HL-60 (cell line): ENCODE data around the gene RPL10.
A peak's percentile ranks its signal among the peaks of the same experiment; 100 is the strongest.

Experiments used
- DNase-seq, 2 experiments: peaks; one replicate each; pipeline ENCODE4 v3.0.0-alpha.2; 2010 to 2020; ENCODE audit warnings: low read depth in 1 of 2, low spot score in 1 of 2
- H3K27ac ChIP-seq: fragments of 250-450 bp; sonication (Bioruptor Pico); replicated peaks from 2 replicates; pipeline ENCODE4 v1.5.1; 2020; ENCODE audit warnings: mild to moderate bottlenecking, moderate library complexity
- H3K27me3 ChIP-seq: fragments of 250-450 bp; sonication (Bioruptor Pico); 2 replicates; pipeline ENCODE4 v1.5.1; 2021; ENCODE audit warnings: mild to moderate bottlenecking, moderate library complexity; ENCODE audit not compliant: insufficient read depth, poor library complexity, severe bottlenecking
- H3K4me3 ChIP-seq: replicated peaks from 2 replicates; pipeline ENCODE4 v1.5.1; 2011; ENCODE audit warnings: mild to moderate bottlenecking, control low read depth, low read length; ENCODE audit not compliant: insufficient read depth
- GABPA ChIP-seq: IDR thresholded peaks from 2 replicates; pipeline ENCODE4 v1.6.1; 2012; ENCODE audit warnings: low read depth
- POLR2AphosphoS5 ChIP-seq: IDR thresholded peaks from 2 replicates; pipeline ENCODE4 v1.6.1; 2012; ENCODE audit warnings: low read depth
- SPI1 ChIP-seq: IDR thresholded peaks from 2 replicates; pipeline ENCODE4 v1.6.1; 2012; ENCODE audit warnings: low read depth, mild to moderate bottlenecking, borderline replicate concordance
- TF ChIP-seq, protein P1 (sequence below): IDR thresholded peaks from one replicate; pipeline ENCODE4 v1.5.1; 2011; ENCODE audit warnings: low read length, control low read depth, inconsistent platforms; ENCODE audit not compliant: insufficient read depth
- TF ChIP-seq, protein P2 (sequence below): IDR thresholded peaks from 2 replicates; pipeline ENCODE4 v1.6.1; 2012; ENCODE audit warnings: low read depth; ENCODE audit not compliant: insufficient replicate concordance

Gene RPL10

DNA sequence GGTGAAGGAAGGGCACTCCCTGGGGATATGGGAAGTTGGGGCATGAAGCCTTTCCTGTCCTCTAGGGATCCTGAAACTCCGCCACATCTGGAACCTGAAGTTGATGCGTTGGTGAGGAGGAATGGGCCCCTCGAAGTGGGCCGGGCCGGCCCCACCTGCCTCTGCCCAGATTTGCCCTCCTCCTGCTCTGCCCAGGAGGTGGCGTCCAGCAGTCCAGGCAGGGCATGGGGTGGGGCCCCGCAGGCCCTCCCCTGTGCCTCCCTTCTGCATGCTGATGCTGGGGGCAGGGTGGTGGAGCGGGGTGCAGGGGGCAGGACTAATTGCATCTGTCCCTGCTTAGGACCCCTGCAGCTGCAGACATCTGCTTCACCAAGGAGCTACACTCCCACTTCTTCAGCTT is 15.0 kb downstream of the RPL10 start:
- Histone ChIP-seq H3K27me3 (no peaks in the 10 kb centered on the region), H3K27ac (peak overlapping the region; percentile 93), H3K4me3 (no peak overlapping the region)
- no peak for DNase-seq
- TF ChIP-seq, protein P1, sequence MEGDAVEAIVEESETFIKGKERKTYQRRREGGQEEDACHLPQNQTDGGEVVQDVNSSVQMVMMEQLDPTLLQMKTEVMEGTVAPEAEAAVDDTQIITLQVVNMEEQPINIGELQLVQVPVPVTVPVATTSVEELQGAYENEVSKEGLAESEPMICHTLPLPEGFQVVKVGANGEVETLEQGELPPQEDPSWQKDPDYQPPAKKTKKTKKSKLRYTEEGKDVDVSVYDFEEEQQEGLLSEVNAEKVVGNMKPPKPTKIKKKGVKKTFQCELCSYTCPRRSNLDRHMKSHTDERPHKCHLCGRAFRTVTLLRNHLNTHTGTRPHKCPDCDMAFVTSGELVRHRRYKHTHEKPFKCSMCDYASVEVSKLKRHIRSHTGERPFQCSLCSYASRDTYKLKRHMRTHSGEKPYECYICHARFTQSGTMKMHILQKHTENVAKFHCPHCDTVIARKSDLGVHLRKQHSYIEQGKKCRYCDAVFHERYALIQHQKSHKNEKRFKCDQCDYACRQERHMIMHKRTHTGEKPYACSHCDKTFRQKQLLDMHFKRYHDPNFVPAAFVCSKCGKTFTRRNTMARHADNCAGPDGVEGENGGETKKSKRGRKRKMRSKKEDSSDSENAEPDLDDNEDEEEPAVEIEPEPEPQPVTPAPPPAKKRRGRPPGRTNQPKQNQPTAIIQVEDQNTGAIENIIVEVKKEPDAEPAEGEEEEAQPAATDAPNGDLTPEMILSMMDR: no peak

DNA sequence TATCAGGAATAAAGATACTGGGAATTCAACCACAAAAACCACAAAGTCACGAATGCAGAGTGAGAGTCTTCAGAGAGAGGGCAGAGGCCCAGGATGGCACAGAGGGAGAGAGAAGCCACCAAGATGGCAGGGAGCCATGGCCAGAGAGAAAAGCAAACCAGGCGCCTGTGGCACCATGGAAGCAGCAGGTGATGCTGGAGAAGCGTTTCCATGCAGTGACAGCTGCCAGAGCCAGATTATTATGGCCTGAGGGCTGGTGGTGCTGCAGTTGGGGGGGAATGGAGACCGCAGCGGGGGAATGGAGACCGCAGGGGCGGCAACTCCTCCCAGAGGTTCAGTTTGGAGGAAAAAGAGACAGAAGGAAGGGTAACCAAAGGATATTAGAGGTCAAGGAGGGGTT is 19.0 kb downstream of the RPL10 start:
- Histone ChIP-seq H3K27me3 (no peaks in the 10 kb centered on the region), H3K27ac (no peak overlapping the region), H3K4me3 (no peak overlapping the region)
- no peak for DNase-seq
- TF ChIP-seq POLR2AphosphoS5 (no peak), SPI1 (no peak), GABPA (no peak)
- TF ChIP-seq, protein P2, sequence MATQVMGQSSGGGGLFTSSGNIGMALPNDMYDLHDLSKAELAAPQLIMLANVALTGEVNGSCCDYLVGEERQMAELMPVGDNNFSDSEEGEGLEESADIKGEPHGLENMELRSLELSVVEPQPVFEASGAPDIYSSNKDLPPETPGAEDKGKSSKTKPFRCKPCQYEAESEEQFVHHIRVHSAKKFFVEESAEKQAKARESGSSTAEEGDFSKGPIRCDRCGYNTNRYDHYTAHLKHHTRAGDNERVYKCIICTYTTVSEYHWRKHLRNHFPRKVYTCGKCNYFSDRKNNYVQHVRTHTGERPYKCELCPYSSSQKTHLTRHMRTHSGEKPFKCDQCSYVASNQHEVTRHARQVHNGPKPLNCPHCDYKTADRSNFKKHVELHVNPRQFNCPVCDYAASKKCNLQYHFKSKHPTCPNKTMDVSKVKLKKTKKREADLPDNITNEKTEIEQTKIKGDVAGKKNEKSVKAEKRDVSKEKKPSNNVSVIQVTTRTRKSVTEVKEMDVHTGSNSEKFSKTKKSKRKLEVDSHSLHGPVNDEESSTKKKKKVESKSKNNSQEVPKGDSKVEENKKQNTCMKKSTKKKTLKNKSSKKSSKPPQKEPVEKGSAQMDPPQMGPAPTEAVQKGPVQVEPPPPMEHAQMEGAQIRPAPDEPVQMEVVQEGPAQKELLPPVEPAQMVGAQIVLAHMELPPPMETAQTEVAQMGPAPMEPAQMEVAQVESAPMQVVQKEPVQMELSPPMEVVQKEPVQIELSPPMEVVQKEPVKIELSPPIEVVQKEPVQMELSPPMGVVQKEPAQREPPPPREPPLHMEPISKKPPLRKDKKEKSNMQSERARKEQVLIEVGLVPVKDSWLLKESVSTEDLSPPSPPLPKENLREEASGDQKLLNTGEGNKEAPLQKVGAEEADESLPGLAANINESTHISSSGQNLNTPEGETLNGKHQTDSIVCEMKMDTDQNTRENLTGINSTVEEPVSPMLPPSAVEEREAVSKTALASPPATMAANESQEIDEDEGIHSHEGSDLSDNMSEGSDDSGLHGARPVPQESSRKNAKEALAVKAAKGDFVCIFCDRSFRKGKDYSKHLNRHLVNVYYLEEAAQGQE: no peak

DNA sequence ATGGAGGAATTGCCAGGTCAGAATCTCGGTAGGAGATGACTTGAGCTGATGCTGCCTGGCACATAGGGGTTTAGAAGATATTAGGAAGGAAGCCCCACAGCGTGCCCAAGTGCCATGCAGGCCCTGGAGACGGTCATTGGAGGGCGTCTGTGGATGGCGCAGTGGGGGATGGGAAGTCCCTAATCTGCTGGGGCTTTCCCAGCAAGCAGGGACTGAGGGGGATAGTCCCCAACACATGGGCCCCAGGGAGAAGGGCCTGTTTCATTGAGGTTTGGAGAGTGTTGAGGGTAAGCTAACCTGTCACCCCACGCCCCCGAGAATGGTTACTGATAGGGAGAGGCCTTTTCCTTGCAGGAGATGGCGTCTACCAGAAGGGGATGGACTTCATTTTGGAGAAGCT is 21.0 kb downstream of the RPL10 start:
- H3K27me3 ChIP-seq: no peaks in the 10 kb centered on the region
- H3K4me3 ChIP-seq: no peak overlapping the region
- TF ChIP-seq GABPA (no peak), SPI1 (no peak), POLR2AphosphoS5 (no peak)
- TF ChIP-seq, protein P2: no peak
- TF ChIP-seq, protein P1: no peak
- no peak for DNase-seq
- no peak overlapping the region for H3K27ac ChIP-seq

DNA sequence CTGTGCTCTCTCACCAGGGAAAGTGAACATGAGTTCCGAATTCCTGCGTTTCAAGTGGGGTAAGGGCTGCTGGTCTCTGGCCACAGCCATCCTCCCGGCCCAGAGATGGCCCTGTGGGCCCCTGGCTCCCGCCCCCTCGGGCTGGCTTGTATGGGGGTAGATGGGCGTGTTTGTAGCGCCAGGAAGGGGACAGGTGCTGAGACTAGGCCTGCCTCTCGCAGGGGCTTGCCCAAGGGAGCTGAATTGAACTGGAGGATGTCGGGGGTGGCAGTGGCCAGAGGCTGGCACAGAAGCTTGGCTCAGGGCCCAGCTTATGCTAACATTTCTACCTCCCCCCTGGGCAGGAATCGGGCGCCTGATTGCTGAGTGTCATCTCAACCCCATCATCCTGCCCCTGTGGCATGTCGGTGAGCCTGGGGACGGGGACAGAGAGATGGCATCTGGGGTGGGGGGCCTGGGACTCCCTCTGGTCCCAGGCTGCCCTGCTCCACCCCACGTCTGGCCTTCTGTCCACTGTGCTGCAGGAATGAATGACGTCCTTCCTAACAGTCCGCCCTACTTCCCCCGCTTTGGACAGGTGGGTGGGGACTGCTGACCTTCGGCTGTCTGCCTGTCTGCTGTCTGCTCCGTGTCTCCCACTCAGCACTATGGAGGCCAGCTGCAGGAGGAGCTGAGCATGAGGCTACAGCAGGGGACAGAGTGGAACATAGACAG is 21.7 kb downstream of the RPL10 start:
- Histone ChIP-seq H3K4me3 (no peak overlapping the region), H3K27ac (no peak overlapping the region), H3K27me3 (no peaks in the 10 kb centered on the region)
- TF ChIP-seq GABPA (no peak), POLR2AphosphoS5 (no peak), SPI1 (no peak)
- TF ChIP-seq, protein P1: no peak
- TF ChIP-seq, protein P2: no peak
- DNase-seq: no peak
